Measurements from ENCODE around the gene COX6B1. TPM values are rescaled to one million over a fixed set of nuclear protein-coding genes. Genes with fewer than 3 reads are reported as not detected.
A peak's percentile ranks its signal among the peaks of the same experiment; 100 is the strongest.
"Not testable (repeated sequence)": the region's sequence is repeated elsewhere in the genome, so short reads cannot be mapped to it uniquely, and the experiment has no call there.

Gene COX6B1
- total RNA-seq, 2 experiments from 2014 or later: 440 to 442 TPM

DNA sequence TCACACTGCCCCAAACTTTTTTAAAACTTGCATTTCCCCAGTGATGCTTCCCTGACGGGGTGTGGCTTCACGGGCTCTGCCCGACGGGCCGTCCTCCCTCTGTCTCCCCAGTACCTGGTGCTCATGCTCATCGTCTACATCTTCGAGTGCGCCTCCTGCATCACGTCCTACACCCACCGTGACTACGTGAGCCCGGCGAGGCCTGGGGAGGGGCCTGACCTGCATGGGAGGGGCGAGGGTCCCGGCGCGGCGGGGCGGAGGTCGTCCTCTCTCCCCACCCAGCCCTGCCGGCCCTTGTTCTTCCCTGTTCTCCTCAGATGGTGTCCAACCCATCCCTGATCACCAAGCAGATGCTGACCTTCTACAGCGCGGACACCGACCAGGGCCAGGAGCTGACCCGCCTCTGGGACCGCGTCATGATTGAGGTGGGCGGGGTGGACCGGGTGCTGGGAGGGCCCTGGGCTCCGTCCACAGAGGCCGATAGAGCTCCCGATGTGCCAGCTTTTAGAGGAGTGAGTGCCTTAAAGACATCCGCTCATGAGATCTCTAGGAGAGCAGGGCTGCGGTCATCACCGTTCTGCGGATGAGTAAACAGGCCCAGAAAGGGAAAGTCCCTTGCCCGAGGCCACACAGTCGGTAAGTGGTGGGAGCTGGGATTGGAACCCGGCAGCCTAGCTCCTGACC lies 25.1 kb downstream of the COX6B1 start:
- ChIA-PET CTCF (interaction anchor here (0.8 to 0.9 kb wide), 3 partner anchors 10 to 178 kb away, joined by 3 to 4 read pairs (median 3); no protein-coding TSS in a partner anchor), POLR2A (interaction anchor here (0.5 to 1.4 kb wide), 2 partner anchors 21 to 25 kb away, joined by 3 to 8 read pairs; partner anchors contain the start of gene COX6B1)
- Mint-ChIP-seq H3K27ac (no peak overlapping the region), H3K4me3 (peak overlapping the region; percentile 64), H3K9me3 (no peaks in the 10 kb centered on the region), H3K36me3 (ENCODE audit: low read depth) (no peaks in the 10 kb centered on the region), H3K27me3 (peaks cover 48% of the 10 kb centered on the region), H3K4me1 (peaks cover 7% of the 10 kb centered on the region)
- DNase-seq: peak; percentile 73

- Mint-ChIP-seq H3K4me3 (no peak overlapping the region), H3K4me1 (peaks cover 7% of the 10 kb centered on the region), H3K36me3 (ENCODE audit: low read depth) (no peaks in the 10 kb centered on the region), H3K27me3 (peaks cover 33% of the 10 kb centered on the region), H3K9me3 (no peaks in the 10 kb centered on the region), H3K27ac (no peak overlapping the region)
- CTCF ChIA-PET: interaction anchor here (0.6 to 0.9 kb wide), 2 partner anchors 16 to 21 kb away, joined by 3 read pairs; no protein-coding TSS in a partner anchor
- DNase-seq: no peak
- POLR2A ChIA-PET: no interaction called here
Measured at GRCh38 chr19:35675589-35676140, 27.5 kb downstream of the COX6B1 start.

GRCh38 chr19:35689836-35690235 lies 41.7 kb downstream of the COX6B1 start:
- Mint-ChIP-seq H3K4me3 (no peak overlapping the region), H3K9me3 (no peaks in the 10 kb centered on the region), H3K4me1 (peaks cover 13% of the 10 kb centered on the region), H3K36me3 (ENCODE audit: low read depth) (no peaks in the 10 kb centered on the region), H3K27me3 (peaks cover 3% of the 10 kb centered on the region), H3K27ac (no peak overlapping the region)
- ChIA-PET POLR2A (no interaction called here), CTCF (interaction anchor here (0.6 to 1.0 kb wide), 2 partner anchors 193 to 202 kb away, joined by 3 to 4 read pairs; no protein-coding TSS in a partner anchor)
- no peak for DNase-seq

DNA sequence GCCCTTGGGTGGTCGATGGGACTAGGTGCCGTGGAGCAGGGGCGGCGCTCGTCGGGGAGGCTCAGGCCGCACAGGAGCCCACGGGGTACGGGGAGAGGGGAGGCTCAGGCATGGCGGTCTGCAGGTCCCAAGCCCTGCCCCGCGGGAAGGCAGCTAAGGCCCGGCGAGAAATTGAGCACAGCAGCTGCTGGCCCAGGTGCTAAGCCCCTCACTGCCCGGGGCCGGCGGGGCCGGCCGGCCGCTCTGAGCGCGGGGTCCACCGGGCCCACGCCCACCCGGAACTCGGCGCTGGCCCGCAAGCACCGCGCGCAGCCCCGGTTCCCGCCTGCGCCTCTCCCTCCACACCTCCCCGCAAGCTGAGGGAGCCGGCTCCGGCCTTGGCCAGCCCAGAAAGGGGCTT lies 43.0 kb downstream of the COX6B1 start:
- DNase-seq; H3K4me3 Mint-ChIP-seq; H3K9me3 Mint-ChIP-seq; H3K27ac Mint-ChIP-seq; H3K36me3 Mint-ChIP-seq (ENCODE audit: low read depth); POLR2A ChIA-PET; H3K27me3 Mint-ChIP-seq: not testable (repeated sequence)
- peaks cover 13% of the 10 kb centered on the region for H3K4me1 Mint-ChIP-seq
- CTCF ChIA-PET: interaction anchor here (0.6 to 1.6 kb wide), 2 partner anchors 101 to 128 kb away, joined by 4 read pairs; no protein-coding TSS in a partner anchor

GRCh38 chr19:35692010-35692409 lies 43.9 kb downstream of the COX6B1 start:
- CTCF ChIA-PET: interaction anchor here (0.6 to 1.7 kb wide), 14 partner anchors 11 to 240 kb away, joined by 3 to 9 read pairs (median 4); partner anchors contain the start of genes COX6B1, LIN37, PSENEN and U2AF1L4
- no peak overlapping the region for H3K27ac Mint-ChIP-seq
- no peaks in the 10 kb centered on the region for H3K36me3 Mint-ChIP-seq (ENCODE audit: low read depth)
- no peak for DNase-seq
- no peaks in the 10 kb centered on the region for H3K9me3 Mint-ChIP-seq
- peaks cover 3% of the 10 kb centered on the region for H3K27me3 Mint-ChIP-seq
- no peak overlapping the region for H3K4me3 Mint-ChIP-seq
- POLR2A ChIA-PET: no interaction called here
- H3K4me1 Mint-ChIP-seq: peaks cover 16% of the 10 kb centered on the region

GRCh38 chr19:35693422-35693821 lies 45.3 kb downstream of the COX6B1 start:
- peaks cover 18% of the 10 kb centered on the region for H3K4me1 Mint-ChIP-seq
- no peak overlapping the region for H3K4me3 Mint-ChIP-seq
- peaks cover 3% of the 10 kb centered on the region for H3K27me3 Mint-ChIP-seq
- no peaks in the 10 kb centered on the region for H3K36me3 Mint-ChIP-seq (ENCODE audit: low read depth)
- POLR2A ChIA-PET: interaction anchor here (0.6 to 1.1 kb wide), 3 partner anchors 10 to 34 kb away, joined by 3 read pairs; no protein-coding TSS in a partner anchor
- no peak overlapping the region for H3K27ac Mint-ChIP-seq
- H3K9me3 Mint-ChIP-seq: no peaks in the 10 kb centered on the region
- CTCF ChIA-PET: interaction anchor here (0.6 to 1.9 kb wide), 19 partner anchors 9 to 356 kb away, joined by 3 to 10 read pairs (median 4); partner anchors contain the start of genes COX6B1, PSENEN and U2AF1L4
- DNase-seq: no peak

DNA sequence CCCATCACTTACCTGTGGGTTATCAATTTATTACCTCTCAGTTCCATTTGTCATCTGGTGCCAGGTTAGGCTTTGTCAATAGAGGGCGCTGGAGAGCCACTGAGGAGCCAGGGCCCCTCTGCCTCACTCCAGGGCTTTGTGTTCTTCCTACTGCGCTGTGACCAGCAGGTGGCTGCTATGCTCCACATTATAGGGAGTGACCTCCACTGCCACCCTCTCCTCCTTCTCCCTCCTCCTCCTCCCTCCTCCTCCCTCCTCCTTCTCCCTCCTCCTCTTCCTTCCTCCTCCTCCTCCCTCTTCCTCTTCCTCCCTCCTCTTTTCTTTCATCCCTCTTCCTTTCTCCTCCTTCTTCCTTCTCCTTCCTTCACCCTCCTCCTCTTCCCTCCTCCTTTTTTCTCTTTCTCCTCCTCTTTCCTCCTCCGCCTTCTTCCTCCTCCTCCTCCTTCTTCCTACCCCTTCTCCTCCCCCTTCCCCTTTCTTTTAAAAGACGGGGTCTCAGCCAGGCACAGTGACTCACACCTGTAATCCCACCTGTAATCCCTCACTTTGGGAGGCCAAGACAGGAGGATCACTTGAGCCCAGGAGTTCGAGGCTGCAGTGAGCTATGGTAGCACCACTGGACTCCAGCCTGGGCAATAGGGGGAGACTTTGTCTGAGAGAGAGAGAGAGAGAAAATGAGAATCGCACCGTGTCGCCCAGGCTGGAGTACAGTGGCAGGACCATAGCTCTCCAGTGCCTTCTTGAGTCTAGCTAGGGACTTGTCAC lies 45.9 kb downstream of the COX6B1 start:
- H3K27ac Mint-ChIP-seq: peak overlapping the region; percentile 52
- ChIA-PET POLR2A (interaction anchor here (1.1 to 6.9 kb wide), 3 partner anchors 9 to 36 kb away, joined by 3 to 141 read pairs (median 4); no protein-coding TSS in a partner anchor), CTCF (interaction anchor here (0.7 to 6.9 kb wide), 14 partner anchors 9 to 1060 kb away, joined by 3 to 131 read pairs (median 5); partner anchors contain the start of genes COX6B1, IGFLR1, LIN37 and ZBTB32)
- no peaks in the 10 kb centered on the region for H3K36me3 Mint-ChIP-seq (ENCODE audit: low read depth)
- no peak overlapping the region for H3K4me3 Mint-ChIP-seq
- peaks cover 19% of the 10 kb centered on the region for H3K4me1 Mint-ChIP-seq
- peaks cover 3% of the 10 kb centered on the region for H3K27me3 Mint-ChIP-seq
- peak; percentile 93 for DNase-seq
- H3K9me3 Mint-ChIP-seq: no peaks in the 10 kb centered on the region

DNA sequence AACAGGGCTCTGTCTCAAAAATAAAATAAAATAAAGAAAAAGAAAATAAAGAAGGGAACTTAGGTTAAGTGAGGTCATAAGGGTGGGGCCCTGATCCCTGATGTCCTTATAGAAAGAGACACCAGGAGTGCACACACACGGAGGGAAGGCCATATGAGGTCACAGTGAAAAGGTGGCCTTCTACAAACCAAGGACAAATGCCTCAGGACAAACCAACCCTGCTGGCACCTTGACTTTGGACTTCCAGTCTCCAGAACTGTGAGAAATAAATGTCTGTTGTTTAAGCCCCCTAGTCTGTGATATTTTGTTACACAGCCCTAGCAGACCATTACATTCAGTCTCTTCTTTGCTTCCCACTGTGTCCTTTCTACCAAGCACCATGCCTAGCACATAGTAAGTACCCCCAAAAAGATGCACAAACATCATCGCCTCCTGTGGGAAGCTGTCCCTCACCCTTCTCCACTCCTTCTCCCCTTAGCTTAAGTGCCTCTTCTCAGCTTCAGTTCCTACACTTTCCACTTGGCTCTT lies 47.8 kb downstream of the COX6B1 start:
- Mint-ChIP-seq H3K4me1 (peaks cover 19% of the 10 kb centered on the region), H3K27ac (no peak overlapping the region), H3K36me3 (ENCODE audit: low read depth) (no peaks in the 10 kb centered on the region), H3K9me3 (no peaks in the 10 kb centered on the region), H3K27me3 (no peaks in the 10 kb centered on the region), H3K4me3 (no peak overlapping the region)
- ChIA-PET CTCF (interaction anchor here (0.6 to 6.9 kb wide), 5 partner anchors 16 to 235 kb away, joined by 4 to 131 read pairs (median 5); partner anchors contain the start of gene LIN37), POLR2A (interaction anchor here (1.1 to 6.9 kb wide), 4 partner anchors 11 to 44 kb away, joined by 3 to 141 read pairs (median 7); no protein-coding TSS in a partner anchor)
- no peak for DNase-seq

DNA sequence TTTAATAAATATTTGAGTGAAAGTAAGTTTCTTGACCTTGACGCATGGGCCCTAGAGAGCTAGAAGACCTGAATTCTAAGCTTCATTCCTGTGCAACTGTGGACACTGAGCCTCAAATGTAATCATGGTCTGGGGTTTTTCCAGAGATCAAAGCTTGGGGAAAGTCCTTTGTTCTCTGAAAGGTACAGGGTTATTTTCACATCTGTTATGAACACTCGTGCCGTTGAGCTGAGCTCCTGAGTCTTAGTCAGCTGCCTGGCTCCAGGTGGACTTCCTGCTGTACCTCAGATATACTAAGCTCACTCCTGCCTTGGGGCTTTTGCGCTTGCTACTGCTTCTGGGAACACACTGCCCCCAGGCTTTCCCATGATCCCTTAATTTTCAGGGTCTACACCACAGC lies 48.7 kb downstream of the COX6B1 start:
- no peak overlapping the region for H3K27ac Mint-ChIP-seq
- CTCF ChIA-PET: interaction anchor here (0.8 to 6.9 kb wide), 4 partner anchors 15 to 234 kb away, joined by 3 to 131 read pairs (median 4); no protein-coding TSS in a partner anchor
- POLR2A ChIA-PET: interaction anchor here (1.1 to 6.9 kb wide), 4 partner anchors 10 to 43 kb away, joined by 3 to 141 read pairs (median 7); no protein-coding TSS in a partner anchor
- no peak overlapping the region for H3K4me3 Mint-ChIP-seq
- H3K4me1 Mint-ChIP-seq: peaks cover 19% of the 10 kb centered on the region
- H3K27me3 Mint-ChIP-seq: no peaks in the 10 kb centered on the region
- no peaks in the 10 kb centered on the region for H3K9me3 Mint-ChIP-seq
- no peaks in the 10 kb centered on the region for H3K36me3 Mint-ChIP-seq (ENCODE audit: low read depth)
- no peak for DNase-seq

- ChIA-PET CTCF (interaction anchor here (0.6 to 3.5 kb wide), 11 partner anchors 8 to 229 kb away, joined by 3 to 57 read pairs (median 4); partner anchors contain the start of genes COX6B1 and LIN37), POLR2A (interaction anchor here (0.6 to 5.6 kb wide), 13 partner anchors 8 to 940 kb away, joined by 3 to 160 read pairs (median 4); partner anchors contain the start of genes COX6B1, HSPB6, KMT2B and LIN37)
- H3K9me3 Mint-ChIP-seq: no peaks in the 10 kb centered on the region
- peak; percentile 97 for DNase-seq
- peak overlapping the region; percentile 90 for H3K4me3 Mint-ChIP-seq
- peak overlapping the region; percentile 98 for H3K27ac Mint-ChIP-seq
- H3K4me1 Mint-ChIP-seq: peaks cover 19% of the 10 kb centered on the region
- no peaks in the 10 kb centered on the region for H3K27me3 Mint-ChIP-seq
- no peaks in the 10 kb centered on the region for H3K36me3 Mint-ChIP-seq (ENCODE audit: low read depth)
Measured at GRCh38 chr19:35702223-35703012, 54.3 kb downstream of the COX6B1 start.

- no peaks in the 10 kb centered on the region for H3K27me3 Mint-ChIP-seq
- H3K4me3 Mint-ChIP-seq: peak overlapping the region; percentile 90
- CTCF ChIA-PET: interaction anchor here (1.5 to 3.5 kb wide), 6 partner anchors 9 to 228 kb away, joined by 3 to 57 read pairs (median 6); partner anchors contain the start of gene COX6B1
Measured at GRCh38 chr19:35703343-35703742, 55.2 kb downstream of the COX6B1 start.

More at GRCh38 chr19:35703343-35703742, 55.2 kb downstream of the COX6B1 start:
- Mint-ChIP-seq H3K27ac (no peak overlapping the region), H3K36me3 (ENCODE audit: low read depth) (peaks cover under 1% of the 10 kb centered on the region), H3K4me1 (peaks cover 18% of the 10 kb centered on the region), H3K9me3 (no peaks in the 10 kb centered on the region)
- POLR2A ChIA-PET: interaction anchor here (0.7 to 5.6 kb wide), 6 partner anchors 9 to 42 kb away, joined by 3 to 160 read pairs (median 16); partner anchors contain the start of genes KMT2B, PSENEN and U2AF1L4
- DNase-seq: no peak

All from activated CD4-positive, alpha-beta memory T cell treated with anti-CD3 and anti-CD28 coated beads, Interleukin-2, amount 10 ng/mL, durations not matched to agents 7 days and 5 days (primary cell).